Hematopoietic multipotent progenitor cell treated with erythropoietin and hydrocortisone succinate and interleukin-3 and kit ligand, for 17 days (in vitro differentiated cells): ENCODE results near the gene C15orf39.
"Not testable (repeated sequence)": the region's sequence is repeated elsewhere in the genome, so short reads cannot be mapped to it uniquely, and the experiment has no call there.

Experiments
- DNase-seq: peaks from one replicate; pipeline ENCODE4 v3.0.0-alpha.2; 2015; ENCODE audit warnings: low spot score

C15orf39 gene

DNA sequence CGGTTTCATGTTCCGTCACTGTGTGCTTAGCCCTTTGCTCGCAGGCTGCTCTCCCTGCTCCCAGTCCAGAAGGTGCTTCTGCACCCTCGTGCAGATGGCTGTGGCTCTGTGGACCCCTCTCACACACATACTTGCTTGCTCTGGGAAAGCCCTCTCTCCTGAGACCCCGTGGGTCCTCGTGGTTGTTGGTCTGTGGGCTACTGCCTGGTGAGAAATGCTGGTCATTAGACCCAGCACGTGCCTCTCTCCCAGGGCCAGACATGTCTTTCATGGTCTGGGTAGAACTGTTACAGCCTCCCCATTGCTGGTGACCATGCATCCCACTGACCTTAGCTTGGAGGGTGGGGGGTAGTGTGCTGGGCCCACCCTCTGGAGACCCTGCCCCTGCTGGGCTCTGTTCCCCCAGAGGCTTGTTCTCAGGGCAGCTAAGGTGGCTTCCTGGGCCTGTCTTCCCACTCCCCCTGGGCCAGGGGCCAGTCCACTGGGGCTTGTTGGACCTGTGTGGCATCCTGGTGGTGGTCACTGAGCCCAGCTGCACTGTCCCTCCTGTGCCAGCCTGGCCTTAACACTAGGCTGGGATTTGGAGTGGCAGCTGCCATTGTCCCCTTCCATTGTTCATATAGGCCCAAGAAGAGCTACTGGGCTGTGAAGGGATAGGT, 10.6 kb downstream of the C15orf39 start:
- no peak for DNase-seq

DNA sequence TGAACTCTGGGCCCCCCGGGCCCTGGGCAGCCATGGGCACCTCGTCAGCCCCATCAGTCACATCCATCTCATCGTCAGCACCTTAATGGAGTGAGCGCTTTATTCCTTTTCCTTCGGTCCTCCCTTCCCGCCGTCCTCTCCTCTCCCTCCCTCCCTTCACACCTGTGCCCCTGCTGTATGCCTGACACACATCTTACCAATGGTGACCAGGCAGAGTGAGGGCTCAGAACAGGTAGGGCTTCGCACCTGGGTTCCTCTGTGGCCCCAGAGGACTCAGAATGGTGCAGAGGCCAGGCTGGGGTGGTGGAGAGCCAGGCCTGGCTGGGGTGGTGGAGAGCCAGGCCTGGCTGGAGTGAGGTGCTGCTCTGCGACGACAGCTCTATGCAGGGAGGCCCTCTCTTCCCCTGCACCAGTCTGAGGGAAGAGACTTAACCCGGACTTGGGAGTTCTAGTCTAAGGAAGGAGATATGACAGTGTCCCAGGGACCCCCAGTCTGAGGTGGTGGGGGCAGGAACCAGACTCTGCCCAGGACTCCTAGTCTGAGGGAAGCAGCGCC, 11.6 kb downstream of the C15orf39 start:
- DNase-seq = no peak

DNA sequence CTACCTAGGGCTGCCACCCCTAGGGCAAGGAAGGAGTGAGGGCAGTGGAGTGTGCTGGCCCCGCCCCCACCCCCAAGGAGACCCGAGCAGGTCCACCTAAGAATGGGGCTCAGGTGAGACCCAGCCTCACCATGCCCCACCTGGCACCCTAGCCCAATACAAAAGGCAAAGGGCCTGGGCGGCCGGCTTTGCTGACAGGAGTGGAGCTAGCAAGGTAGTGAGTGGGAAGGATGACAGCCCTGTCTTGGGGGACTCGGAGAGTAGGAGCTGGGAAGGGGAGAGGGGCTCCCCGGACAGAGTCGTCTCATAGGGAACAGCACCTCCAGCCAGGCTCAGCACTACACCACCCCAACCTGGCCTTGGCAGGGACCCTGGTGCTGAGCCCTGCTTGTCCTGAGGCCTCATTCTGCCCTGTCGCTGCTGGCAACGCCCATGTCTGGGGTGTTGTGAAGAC, 12.1 kb downstream of the C15orf39 start:
- DNase-seq = no peak

DNA sequence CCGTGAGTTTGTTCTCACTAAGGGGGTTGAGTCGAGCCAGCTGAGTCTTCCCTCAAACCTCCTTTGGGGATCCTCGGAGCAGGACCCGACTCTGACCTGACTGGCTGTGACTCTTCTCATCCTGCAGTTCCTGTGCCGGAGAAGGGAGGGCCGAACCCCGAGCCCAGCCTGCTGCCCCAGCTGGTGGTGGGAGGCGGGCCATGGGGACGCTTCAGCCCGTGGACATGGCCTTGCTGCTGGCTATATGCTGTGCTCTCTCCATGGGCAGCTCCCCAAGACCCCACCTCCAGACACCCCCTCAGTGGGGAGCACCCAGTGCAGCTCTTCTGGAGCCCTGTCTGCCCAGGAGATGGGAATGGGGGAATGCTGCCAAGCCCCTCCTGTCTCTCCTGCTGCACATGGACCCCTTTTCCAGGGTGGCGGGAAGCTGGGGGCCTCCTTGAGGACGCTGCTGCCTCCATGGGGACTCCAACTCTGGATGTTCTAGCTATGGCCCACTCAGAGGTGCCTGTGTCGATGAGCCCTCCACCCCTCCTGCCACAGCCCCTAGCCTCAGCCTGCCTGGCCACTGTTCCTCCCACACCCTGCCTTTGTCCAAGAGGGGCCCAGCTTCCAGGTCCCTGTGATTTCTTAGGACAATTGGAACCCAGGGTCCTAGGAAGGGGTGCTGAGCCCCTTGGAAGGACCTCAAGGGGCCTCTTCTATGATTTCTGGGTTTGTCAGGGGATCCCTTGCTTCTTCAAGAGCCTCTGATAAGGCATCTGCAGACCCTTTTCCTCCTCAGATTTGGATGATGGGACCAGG, 12.8 kb downstream of the C15orf39 start:
- no peak for DNase-seq

DNA sequence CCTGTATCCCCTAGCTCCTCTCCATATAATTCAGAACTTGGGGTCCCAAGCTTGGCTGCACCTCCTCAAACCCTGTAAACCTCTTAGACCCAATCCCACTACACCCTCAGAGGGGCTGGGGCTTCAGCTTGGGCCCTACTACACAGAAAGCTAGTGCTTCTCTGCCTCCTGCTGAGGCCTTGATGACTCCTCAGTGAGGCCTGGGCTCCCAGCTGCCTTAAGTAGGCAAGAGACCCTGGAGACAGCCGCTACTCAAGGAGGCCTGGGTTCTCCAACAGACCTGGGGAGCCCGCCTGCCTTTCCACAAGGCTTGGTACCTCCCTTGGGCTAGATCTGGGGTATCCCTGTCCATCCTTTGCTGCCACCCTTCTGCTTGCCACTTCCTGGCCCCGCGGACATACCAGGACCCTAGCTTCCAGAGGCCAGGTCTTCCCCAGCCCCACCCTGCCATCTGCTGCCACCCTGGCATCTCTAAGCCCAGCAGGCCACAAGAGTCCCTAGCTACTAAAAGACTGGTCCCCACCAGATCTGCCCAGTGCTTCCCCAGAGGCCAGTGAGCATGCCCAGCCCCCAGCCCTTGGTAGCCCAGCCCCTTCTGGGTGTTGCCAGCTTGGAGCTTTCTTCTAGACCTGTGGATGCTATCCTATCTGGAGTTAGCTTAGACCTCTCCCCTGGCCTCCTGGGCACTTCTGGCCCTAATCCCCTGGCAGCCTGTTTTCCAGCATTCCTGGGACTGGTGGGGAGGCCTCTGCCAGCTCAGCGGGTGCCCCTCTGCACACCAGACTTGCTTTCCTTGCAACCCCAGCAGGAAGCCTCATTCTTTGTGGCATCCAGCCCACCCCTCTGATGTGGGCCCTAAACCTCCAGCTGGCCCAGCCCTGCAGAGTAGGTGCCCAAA, 13.7 kb downstream of the C15orf39 start:
- no peak for DNase-seq

DNA sequence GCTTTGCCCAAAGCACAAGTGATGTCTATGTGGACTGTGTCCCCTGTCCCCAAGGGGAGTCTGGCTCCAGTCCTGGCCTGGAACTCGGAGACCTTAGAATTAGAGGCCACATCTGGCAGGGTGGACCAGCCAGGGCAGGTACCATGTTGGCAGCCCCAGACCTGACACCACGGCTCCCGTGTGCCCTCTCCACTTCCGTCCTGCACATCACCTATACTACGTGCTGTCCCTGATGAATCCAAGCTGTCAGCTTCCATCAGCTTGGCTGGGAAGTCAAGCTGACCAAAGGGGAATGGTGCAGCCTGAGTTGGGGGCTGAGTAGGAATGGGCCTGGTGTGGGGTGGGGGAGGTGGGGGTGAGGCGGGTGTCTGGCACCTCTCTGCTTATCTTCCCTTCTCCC, 15.3 kb downstream of the C15orf39 start:
- no peak for DNase-seq

DNA sequence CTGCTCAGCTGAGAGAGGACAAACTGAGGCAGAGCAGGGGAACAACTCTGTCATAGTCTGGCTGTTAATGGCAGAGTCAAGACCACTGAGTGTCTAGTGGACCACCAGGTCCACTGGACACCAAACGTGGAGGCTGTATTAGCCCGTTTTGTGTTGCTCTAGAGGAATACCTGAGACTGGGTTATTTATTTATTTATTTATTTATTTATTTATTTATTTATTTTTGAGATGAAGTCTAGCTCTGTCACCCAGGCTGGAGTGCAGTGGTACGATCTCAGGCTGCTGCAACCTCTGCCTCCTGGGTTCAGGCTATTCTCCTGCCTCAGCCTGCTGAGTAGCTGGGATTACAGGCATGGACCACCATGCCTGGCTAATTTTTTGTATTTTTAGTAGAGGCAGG, 15.9 kb downstream of the C15orf39 start:
- not testable (repeated sequence) for DNase-seq

DNA sequence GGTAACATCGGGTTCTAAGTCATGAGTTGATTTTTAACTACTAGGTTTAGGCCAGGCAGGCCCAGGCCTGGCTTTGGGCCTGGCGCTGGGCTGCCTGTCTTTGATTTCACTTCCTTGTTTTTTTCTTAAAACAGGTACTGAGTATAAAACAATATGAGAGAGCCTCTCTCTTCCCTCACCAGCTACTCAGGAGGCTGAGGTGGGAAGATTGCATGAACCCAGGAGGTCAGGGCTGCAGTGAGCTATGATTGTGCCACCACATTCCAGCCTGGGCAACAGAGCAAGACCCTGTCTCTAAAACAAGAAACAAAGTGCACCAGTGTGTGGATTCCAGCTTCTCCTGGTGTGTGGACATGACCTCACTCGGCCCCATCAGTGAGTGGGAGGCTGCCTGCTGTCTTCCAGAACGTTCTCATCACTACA, 17.8 kb downstream of the C15orf39 start:
- DNase-seq = not testable (repeated sequence)

DNA sequence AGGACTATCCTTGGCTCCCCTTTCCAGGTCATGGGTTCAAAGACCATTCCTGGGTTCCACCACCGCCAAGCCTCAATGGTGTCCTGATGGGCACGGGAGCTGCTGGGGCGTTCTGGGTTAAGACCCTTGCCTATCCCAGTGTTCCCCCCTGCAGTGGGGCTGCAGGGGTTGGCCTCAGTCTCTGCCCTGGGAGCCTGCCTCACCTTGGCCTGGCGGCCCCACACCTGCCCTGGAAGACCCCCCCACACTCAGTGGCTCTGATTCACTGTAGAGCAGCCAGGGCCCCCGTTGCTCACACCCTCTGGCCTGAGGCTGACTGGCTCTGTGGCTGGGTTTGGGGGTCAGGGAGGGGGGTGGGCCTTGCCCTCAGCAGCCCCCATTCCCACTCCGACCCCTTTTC, 22.0 kb downstream of the C15orf39 start:
- no peak for DNase-seq

DNA sequence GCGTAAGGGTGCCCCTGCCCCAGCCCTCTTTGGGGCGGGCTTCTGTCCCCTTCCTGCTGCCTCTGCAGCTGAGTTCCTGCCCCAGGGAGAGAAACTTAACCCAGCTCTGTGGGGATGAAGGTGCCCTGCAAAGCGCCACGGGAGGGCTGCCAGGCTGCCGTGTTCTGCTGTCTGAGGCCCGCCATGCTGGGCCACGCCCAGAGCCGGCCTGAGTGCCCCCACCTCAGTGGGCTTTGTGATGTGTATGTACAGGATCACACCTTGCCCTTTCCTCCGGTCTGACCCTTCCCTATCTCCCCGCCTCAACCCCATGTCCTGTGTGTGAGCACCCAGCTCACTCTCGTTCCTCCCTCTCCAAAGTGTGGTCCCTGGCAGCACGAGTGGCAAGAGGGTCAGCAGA, 22.6 kb downstream of the C15orf39 start:
- no peak for DNase-seq

DNA sequence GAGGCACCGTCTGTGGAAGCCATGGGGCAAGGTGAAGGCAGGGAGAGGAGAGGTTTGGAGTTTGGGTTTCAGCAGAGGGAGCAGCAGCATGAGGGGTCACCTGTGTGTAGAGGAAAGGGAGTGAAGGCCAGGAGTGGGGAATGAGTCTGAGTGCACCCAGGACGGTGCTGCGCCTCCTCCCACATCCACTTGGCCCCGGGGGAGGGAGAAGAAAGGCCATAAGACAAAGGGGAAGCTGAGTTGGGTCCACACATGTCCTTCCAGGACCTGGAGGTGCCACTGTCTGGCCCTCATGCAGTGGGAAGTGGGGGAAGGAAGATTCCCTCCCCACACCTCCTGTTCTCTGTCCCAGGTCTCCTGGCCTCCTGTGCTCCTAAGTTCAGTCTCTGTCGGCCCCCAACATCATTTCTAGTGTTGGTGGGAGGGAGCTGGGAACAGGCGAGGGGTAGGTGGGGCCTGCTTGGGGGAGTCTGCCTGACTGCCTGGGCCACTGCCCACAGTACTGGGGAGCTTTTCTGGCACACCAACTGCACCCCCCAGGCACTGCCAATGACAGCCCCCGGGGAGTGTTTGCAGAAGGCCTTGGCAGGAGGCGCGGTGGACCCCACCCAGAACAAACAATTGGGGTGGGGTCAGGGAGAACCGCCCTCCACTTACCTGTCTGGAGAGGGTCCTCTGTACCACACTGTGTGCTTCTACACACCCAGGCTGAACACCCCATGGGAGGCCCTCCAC, 23.6 kb downstream of the C15orf39 start:
- not testable (repeated sequence) for DNase-seq

DNA sequence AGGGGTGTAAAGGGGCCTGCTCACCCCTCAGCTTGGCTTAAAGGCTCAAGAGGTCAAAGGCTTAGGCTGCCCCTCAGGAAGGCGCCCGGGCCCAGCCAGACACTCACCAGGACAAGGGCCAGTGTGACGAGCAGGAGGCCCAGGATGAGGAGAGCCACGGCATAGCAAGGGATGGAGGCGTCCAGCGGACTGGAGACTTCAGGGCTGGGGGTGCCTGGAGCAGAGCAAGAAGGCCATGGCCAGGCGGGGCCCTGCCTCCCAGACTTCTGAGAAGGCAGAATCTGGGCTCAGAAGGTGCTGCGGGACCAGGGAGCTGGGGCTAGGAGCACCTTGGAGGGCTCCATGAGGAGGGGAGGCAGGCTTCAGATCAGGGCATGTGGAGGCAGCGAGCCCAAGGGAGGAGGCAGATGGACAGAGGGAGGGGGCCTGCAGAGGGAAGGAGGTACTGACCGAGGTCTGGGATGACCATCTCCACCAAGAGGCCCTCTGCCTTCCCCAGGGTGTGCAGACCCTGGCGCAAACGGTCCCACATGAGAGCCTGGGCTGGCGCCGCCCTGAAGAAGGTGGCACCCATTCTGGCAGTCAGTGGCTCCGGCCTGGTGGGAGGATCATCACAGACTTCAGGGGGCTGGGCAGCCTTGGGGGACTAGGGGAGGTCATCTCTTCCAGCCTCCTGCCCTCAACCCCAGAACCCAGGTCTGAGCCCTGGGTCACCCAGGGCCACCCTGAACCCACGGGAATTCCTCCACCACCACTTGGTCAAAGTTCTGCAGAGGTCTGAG, 24.5 kb downstream of the C15orf39 start:
- DNase-seq = no peak

DNA sequence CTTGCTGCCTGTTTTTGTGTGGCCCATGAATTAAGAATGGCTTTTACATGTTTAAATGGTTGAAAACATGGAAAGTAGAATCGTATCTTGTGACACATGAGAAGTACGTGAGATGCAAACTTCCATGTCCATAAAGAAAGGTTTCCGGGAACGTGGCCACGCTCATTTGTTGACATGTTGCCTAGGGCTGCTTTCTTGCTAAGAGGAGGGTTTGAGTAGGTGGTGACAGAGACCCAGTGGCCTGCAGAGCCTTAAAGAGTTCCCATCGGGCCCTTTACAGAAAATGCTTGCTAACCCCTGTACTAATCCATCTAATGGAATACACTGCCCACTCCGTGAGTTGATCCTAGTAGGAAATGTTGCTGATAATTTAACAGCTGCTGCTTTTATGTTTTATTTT, 25.4 kb downstream of the C15orf39 start:
- DNase-seq = not testable (repeated sequence)

DNA sequence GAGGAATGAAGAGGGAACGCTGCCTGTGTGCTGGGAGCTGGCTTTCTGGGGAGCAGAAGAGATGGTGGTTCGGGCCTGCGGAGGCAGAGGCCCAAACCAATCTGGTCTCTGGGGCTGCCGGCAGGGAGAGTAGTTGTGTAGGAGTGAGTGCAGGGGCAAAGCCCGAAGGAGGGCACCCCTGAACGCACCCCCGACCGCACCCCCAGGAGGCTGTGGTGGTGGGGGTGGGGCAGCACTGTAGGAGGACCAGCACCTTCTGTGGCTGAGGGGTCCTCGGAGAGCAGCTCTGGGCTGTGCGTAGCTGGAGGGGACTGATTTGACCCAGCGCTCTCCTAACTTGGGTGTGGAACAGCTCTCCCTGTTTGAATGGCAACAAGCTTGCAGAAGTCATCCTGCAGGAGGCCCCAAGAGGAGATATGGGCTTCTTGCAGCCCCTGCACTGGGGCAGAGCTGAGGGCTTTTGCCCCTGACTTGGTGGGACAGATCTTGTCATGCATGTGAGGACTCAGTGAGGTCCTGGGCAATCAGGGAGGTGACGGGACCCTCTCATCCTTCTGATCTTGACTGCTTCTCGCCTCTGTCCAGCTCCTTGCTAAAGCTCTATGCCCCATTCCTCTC, 26.1 kb downstream of the C15orf39 start:
- no peak for DNase-seq

DNA sequence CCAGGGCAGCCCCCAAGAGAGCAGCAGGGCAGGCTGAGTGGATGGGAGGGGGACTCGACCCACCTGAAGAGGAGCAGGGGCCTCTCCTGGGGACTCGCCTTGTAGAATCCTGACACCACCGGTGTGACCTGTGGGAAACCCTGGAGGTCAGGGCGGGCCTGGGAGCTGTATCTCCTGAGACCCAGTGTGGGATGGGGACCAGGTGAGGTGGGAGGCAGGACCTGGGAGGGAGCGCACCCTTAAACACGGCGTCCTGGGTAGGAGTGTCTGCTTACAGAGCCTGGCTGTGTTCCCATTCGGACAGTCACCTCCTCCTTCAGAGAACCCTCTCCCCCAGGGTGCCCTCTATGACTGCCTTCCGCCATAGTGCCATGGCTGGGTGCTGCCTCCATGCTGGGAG, 27.1 kb downstream of the C15orf39 start:
- DNase-seq = no peak

DNA sequence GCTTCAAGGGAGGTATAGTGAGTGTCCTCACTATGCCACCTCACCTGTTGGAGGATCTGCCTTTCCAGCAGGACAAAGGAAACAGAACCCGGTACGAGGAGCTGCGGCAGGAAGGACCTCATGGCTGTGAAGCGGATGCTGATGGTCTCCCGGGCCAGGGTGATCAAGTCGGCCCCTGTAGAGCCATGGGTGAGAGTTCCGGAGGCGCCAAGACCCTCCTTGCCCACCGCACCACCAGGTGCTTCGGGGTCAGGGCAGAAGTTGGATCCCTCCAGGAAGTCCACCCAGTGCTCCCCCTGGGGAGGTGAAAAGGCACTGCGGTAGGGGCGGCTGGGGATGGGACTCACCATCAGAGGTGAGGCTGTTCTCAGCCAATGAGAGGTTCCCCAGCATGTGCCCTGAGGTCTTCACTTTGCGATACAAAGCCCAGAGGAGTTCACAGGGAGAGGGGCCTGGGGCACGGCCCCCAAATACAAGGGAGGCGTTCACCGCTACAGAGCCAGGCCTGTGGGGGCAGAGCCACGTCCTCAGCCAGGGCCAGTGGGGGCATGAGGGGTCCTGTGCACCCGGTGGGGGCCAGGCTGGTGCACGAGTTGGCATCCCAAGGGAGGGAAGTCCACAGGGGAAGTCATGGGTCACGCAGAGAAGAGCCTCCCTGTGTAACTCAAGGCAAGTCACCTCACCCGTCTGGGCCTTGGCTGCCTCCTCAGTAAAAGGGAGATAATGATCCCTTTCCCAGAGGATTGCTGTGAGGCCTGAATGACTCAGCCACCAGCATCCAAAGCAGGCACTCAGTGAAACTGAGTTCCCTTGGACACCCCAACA, 27.7 kb downstream of the C15orf39 start:
- no peak for DNase-seq

DNA sequence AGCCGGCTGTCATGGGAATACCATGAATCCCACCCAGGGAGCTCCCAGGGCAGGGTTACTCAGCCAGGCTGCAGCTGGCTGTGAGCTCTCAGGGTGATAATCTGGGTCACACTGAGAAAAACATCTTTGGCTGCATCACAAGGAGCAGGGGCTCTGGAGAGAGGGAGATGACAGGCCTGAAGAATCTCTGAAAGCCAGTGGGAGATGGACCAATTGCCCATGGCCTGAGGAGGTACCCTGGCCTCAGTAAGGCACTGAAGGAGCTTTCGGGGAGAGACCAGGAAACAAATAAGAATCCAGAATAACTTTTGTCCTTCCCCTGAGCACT, 28.3 kb downstream of the C15orf39 start:
- no peak for DNase-seq

DNA sequence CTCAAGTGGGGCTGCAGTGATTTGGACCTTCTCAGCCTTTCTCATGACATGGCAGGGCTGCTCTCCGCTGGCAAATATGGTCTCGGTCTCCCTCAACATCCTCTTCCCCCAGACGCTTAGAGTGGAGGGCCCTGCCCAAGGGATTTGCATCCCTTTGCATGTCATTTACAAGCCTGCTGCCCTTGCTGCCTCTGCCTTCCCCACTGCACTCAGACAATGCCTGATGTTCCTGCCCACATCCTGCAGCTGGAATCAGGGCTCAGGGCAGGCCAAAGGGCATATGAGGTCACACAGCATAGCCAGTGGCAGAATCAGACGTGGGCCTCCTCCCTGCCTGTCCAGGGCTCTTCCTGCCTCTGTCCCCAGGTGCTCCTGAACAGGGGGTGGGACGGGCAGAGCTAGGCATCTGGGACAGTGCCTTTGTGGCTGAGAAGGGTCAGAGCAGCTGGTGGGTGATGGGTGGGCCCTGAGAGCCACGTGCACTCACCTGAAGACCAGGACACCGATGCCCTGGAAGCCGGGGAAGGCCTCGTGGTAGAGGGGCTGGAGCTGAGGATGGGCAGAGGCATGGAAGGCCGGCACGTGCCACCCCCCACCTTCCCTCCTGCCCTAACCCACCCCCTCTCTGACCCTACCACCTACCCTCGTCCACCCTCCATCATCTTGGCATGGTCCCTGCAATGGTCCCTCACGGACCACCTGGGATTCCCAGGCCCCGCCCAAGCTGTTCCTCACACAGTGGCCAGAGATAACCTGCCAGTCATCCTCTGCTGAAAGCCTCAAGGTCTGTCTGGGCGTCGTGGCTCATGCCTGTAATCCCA, 29.1 kb downstream of the C15orf39 start:
- DNase-seq = no peak

DNA sequence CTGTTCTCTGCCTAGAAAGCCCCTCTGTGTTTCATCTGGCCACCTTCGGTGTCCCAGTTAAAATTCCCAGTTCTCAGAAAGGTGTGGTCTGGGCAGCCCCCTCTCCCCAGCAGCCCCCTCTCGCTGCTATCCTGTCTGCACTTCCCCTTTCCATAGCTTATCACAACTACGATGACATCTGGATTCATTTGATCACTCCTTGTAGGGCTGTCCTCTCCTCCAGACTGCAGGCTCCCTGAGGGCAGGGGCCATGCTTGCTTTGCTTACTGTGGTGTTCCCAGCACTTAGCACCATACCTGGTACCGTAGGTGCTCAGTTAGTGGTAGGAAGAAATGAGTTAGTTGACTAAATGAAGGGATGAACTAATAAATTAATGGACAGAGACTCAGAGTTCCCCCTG, 30.2 kb downstream of the C15orf39 start:
- no peak for DNase-seq
